Activated CD8-positive, alpha-beta memory T cell treated with anti-CD3 and anti-CD28 coated beads for 24 hours (primary cell): ENCODE data around the gene SOAT2.

Experiments
- DNase-seq: peaks from one replicate; pipeline ENCODE4 v3.0.0-alpha.2; 2020

Gene SOAT2

DNA sequence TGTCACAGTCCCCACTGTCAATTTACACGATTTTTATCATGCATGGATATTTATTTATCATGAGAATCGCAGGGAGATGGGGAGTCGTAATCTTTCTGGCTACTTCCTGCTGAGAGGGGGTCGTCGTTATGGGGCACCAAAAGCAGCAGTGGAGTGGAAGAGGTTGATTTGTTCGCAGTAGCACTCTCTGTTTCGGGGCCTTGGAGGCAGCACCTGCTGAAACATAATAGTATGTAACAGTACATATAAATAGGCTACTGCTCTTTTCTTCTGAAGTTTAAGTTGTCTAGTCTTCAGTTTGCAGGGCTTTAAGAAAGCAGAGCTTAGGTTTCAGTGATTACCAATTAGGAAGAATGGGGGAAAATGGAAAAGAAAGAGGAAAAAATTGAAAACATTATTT, 3.8 kb downstream of the SOAT2 start:
- DNase-seq = peak; percentile 13

DNA sequence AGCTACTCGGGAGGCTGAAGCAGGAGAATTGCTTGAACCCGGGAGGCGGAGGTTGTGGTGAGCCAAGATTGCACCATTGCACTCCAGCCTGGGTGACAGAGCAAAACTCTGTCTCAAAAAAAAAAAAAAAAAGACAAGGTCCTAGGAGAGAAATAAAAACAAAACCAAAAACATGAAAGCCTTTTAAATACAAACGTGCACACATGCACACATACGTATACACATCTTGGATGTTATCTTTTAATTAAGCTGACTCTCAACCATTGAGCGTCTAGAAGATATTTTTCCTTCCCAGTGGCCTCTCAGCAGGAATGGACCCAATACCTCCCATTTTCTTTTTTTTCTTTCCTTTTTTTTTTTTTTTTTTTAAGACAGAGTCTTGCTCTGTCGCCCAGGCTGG, 9.1 kb downstream of the SOAT2 start:
- DNase-seq = peak; percentile 9

DNA sequence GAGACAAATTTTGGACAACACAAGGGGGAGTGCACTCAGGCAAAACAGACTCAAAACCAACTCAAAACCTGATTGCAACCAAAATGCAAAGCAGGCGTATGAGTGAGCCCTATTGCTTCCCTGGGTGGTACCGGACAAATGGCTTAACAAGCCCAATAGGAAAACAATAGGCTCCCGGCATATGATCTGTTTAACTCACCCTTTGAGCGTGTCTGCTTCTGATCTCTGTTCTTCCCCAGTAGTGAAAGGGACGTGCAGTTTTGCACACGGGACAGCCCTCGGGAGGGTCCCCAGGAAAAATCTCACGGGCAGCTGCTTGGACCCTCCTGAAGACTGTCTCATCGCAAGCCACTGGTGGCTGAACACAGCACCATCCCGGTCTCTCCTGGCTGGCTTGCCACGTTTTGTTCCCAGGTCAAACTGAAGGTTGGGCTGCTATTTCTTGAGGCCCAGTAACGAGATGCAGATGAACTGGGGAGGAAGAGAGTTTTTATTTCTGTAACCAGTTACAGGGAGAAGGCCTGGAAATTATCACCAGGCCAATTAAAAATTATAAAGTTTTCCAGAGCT, 9.9 kb downstream of the SOAT2 start:
- DNase-seq = peak; percentile 21

DNA sequence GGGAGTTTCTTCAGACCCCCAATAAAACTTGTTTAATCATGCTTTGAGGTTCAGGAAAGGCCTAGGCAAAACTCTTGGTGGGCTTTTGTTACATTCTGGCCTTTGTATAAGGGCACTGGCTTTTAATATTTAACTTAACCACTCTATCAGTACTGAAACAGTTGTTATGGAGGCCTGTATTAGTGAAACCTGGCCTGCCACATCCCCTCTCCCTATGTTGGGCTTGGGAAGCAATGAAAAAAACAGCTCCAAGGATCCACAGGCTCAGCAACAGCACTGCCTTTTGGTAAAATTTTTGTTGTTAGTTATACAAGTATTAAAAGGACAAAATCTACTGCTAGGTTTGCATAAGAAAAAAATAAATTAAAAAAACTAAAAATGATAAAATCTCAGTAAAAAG, 10.7 kb downstream of the SOAT2 start:
- DNase-seq = no peak

DNA sequence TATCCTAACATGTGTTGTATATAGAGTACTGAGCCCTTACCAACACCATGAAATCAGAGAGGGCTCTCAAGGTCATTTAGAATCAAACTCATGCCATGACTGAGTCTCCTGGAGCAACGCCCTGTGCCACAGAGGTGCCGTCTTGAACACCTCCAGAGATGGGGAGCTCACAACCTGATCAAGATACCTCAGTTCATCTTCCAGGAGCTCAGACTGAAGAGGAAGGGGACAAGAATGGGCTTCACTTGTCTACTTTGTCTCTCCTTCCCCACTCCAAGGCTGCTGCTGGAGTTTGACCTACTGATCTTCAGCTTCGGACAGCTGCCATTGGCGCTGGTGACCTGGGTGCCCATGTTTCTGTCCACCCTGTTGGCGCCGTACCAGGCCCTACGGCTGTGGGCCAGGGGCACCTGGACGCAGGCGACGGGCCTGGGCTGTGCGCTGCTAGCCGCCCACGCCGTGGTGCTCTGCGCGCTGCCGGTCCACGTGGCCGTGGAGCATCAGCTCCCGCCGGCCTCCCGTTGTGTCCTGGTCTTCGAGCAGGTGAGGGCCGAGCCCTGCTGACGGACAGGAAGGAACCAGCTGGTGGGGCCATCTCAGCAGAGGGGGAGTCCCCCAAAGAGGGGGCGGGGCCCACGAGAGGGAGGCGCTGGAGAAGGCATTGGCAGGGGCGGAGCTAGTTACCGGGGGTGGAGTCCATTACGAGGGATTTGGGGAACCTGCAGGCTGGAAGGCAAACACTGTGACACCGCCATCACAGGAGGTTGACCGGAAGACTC, 12.0 kb downstream of the SOAT2 start:
- peak; percentile 44 for DNase-seq

DNA sequence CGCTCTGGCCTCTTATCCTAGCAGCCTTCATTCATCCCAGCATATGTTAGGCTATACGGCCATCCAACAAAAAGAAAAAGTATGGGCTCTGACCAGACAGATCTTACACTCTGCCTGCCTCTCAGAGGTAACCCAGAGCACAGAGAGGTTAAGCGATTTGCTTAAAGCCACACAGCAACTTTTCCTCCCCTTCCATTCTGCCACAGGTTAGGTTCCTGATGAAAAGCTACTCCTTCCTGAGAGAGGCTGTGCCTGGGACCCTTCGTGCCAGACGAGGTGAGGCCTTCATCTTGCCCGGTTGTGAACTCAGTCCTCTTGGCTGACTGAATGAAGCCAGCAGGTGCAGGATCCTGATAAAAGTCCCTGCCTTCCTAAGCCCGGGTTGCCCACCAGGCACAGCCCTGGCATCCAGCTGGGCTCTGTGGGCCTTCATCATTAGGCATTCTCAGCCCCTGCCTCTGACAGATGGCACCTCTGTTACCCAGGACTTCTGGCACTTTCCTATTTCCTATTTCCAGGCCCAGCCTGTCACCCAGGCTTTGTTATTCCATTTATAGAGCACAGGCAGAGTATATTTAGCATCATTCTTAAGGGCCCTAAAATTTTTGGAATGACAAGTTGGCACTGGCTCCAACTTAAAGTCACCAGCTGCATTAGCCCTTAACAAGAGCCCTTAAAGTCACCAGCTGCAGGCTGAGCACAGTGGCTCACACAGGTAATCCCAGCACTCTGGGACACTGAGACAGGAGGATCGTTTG, 12.8 kb downstream of the SOAT2 start:
- DNase-seq = peak; percentile 41

DNA sequence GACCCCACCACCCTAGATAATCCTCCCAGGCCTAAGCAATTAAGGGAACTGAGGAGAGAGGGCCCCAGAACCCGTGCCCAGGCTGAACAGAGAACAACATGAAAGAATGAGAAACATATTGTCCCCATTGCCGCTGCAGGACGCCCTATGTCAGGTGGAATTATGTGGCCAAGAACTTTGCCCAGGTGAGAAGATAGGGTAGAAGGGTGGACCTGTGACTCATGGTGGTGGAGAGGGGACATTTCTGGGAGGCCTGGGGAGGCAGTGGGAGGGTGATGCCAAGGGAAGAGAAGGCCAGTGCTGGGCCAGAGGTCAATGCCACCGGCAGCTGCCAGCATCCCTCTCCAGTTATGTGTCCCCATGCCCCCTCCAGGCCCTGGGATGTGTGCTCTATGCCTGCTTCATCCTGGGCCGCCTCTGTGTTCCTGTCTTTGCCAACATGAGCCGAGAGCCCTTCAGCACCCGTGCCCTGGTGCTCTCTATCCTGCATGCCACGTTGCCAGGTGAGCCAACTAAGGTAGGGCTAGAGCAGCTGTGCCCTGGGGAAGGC, 15.5 kb downstream of the SOAT2 start:
- peak; percentile 17 for DNase-seq

DNA sequence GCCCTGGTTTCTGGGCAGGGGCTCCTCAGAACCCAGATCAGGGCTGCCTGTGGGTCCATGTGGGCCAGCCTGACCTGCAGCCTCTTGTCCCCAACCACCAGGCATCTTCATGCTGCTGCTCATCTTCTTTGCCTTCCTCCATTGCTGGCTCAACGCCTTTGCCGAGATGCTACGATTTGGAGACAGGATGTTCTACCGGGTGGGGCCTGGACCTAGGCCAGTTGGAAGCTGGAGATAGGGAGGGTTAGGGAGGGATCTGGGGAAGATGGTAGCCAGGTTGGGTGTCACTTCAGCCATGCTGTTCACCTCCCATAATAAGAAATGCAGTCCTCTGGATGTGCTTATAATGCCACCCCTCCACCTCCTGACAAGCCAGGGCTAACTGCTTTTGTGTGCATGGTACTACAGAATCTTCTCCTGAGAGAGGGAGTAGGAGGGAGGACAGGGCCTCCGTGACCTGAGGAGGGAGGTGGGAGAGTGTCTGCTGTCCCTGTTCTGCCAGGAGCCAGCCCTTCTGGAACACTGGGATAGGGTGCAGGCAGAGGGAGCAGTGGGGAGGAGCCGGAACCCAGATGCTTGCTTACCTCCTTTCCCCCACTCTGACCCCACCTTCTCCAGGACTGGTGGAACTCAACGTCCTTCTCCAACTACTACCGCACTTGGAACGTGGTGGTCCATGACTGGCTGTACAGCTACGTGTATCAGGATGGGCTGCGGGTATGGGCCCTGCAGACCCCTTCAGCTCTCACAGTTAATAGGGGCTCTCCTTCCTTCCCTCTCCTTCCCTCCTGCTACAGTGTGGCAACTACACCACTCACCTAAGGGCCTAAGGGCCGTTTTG, 17.6 kb downstream of the SOAT2 start:
- DNase-seq = peak; percentile 47

DNA sequence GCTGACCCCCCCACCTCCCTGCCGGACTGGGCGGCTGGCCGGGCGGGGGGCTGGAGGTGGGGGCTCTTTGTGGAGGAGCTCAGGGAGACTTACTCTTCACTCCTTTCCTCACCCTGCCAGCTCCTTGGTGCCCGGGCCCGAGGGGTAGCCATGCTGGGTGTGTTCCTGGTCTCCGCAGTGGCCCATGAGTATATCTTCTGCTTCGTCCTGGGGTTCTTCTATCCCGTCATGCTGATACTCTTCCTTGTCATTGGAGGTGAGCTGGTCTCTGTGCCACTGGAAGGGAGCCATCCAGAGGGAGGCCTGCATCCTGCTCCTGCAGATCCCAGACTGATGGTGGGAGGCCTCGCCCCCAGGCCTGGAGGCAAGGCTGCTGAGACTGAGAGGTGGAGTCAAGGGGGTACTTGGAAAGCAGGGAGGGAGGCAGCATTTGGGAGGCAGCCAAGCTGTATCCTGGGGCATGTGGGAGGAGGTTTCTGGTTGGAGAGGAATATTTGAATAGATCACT, 19.7 kb downstream of the SOAT2 start:
- DNase-seq = peak; percentile 37

DNA sequence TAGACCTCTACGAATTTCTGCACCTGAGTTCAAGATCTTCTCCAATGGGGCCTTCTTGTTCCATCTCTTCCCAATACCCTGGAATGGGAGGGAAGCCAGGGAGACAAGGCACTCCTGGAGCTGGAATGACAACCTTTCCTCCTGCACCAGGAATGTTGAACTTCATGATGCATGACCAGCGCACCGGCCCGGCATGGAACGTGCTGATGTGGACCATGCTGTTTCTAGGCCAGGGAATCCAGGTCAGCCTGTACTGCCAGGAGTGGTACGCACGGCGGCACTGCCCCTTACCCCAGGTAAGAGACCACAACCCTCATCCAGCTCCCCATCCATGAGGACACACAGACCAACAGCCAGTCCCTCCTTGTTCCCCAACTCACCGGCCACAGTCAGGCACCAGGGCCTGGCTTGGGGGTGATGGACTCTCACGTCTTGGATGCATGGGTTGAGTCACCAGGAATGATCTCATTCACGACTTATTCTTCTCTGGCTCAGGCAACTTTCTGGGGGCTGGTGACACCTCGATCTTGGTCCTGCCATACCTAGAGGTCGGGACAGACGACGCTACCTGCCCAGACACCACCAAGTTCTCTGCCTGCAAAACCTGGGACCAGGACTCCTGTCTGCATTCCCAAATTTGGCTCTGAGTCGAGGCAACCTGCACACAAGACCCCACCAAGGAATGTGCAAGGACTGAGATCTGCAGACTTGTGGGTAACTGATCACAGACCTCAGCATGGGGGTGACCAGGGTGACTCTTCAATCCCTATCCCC, 20.5 kb downstream of the SOAT2 start:
- peak; percentile 52 for DNase-seq

DNA sequence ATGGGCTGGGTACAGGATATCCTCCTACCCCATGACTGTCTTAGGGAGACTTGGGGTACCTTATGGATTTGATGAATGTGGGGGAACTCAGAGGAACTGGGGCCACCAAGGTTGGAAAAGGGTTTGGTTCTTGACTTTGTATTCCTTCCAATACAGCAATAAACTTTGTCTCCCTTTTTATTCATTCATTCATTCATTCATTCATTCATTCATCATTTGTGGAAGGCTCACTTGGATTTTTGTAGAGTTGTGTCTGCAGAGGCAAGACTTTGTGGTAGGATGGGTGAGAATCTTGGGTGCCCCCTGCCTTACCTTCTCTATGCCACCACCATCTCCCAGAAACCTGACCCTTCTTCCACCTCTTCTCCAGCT, 21.1 kb downstream of the SOAT2 start:
- DNase-seq = no peak

DNA sequence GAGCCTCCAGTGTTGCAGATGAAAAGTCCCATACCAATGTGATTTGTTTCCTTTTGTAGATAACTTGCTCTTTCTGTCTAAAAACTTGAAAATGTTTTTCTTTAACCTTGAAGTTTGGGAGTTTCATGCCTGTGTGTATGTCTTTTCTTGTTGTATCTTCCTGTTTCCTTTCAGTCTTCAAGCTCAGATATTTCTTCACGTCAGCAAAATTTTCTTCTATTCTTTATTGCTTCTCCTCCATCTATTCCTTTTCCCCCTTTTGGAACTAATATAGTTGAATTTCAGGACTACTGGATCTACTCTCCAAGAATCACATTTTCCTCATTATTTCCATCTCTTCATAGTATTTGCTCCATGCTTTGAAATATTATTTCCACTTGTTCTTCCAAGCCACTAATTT, 23.9 kb downstream of the SOAT2 start:
- DNase-seq = no peak

DNA sequence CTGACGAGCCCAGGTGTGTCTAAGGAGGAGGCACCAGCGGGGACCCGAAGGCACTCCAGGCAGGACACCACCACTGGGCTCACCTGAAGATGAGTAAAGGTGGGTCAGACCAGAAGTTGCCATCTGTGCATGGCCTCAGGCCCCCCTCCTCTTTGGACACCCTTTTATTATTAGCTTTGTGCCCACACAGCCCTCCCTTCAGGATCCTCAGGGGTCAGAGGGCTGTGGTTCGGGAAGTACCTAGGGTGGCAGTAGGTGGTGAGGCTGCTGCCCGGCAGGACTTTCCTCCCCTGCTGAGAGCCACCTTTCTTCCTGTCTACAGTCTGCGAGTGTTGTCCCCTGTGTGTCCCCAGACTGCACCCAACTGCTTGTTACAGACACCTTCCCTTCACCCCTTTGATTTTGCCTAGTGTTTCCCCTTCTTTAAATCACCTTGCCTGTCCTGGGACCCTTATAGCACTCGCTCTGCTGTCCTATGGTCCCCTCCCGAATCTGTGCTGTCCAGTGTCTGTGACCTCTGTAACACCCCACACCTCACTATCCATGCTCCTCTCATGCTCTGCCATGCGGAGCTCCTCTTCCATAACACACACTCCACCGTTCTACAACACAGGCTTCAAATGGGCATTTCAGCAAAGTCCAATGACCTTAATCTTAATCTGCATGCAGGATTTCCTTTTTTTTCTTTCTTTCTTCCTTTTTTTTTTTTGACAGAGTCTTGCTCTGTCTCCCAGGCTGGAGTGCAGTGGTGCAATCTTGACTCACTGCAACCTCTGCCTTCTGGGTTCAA, 25.7 kb downstream of the SOAT2 start:
- DNase-seq = peak; percentile 30

DNA sequence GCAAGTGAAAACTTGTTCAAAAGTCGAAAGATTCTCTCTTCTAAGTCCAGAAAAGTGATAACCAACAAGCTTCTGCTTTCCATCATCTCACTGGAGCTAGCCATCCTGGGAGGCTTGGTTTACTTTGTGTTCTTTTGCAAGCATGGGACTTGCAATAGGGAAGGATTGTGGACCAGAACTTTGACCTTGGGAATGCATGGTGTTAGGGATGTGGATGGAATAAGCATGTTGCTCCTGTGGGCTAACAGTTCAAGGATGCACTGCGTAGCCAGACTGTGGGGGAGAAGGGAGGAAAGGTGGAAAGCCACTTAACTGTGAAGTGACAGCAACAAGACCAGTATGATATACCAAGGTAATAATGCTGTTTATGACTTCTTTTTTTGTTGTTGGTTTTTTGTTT, 28.6 kb downstream of the SOAT2 start:
- DNase-seq = peak; percentile 33

DNA sequence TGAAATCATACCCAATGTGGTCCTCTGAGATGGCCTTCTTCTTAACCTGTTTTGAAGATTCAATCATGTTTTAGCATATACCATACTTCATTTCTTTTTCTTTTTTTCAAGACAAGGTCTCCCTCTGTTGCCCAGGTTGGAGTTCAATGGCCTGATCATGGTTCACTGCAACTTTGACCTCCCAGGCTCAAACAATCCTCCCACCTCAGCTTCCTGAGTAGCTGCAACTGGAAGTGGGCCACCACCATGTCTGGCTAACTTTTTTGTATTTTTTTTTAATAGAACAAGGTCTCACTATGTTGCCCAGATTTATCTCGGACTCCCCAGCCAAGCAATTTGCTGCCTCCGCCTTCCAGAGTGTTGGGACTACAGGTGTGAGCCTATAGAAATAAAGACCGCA, 30.4 kb downstream of the SOAT2 start:
- DNase-seq = no peak

DNA sequence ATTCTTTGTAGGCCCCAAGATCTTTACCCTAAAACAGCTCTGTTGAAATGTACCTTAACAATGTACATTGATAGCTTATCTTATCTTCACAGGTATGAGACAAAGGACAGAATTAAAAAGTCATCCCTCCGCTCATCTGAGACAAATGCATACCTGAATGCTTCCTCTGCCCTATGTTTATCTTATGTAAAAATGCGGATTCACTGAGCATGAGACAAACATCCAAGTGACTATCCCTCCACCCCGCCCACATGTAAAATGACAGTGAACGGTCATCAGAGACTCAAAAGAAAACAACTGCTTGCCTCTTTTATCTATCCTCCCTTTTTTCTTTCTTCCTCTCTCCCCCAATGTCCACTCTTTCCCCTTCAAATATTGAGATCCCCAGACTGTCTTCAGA, 40.1 kb downstream of the SOAT2 start:
- DNase-seq = no peak

DNA sequence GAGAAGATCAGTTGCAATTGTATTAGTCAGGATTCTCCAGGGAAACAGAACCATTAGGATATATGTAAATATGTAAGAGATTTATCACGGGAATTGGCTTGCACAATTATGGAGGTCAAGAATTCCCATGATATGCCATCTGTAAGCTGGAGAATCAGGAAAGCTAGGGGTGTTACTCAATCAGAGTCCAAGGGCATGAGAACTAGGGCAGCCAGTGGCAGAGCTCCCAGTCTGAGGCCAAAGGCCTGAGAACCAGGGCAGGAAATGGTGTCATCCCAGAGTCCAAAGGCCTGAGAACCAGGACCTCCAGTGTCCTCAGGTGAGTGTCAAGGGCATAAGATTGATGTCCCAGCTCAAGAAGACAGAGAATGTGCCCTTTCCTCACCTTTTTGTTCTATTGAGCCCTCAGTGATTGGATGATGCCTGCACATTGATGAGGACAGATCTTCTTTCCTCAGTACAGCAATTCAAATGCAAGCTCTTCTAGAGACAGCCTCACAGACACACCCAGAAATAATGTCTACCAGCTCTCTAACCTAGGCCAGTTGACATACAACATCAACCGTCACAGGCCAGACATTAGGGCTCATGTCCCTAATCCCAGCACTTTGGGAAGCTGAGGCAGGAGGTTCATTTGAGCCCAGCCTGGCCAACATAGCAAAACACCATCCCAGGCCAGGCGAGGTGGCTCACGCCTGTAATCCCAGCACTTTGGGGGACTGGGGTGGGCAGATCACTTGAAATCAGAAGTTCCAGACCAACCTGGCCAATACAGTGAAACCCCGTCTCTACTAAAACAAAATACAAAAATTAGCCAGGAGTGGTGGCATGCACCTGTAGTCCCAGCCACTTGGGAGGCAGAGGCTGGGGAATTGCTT, 42.3 kb downstream of the SOAT2 start:
- DNase-seq = no peak

DNA sequence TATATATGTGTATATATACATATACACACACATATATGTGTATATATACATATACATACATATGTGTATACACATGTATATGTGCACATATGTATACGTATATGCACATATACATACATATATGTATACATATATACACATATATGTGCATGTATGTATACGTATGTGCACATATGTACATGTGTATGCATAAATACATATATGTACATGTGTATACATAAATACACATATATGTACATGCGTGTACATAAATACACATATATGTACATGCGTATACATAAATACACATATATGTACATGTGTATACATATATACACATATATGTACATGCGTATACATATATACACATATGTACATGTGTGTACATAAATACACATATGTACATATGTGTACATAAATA, 43.9 kb downstream of the SOAT2 start:
- no peak for DNase-seq

DNA sequence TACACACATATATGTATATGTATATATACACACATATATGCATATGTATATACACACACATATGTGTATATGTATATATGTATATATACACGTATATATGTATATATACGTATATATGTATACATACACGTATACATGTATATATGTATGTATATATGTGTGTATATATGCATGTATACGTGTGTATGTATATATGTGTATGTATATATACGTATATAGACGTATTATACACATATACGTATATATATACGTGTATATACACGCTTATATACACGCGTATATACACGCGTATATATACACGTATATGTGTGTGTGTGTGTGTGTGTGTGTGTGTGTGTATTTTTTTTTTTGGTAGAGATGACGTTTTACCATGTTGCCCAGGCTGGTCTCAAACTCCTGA, 44.4 kb downstream of the SOAT2 start:
- DNase-seq = no peak

DNA sequence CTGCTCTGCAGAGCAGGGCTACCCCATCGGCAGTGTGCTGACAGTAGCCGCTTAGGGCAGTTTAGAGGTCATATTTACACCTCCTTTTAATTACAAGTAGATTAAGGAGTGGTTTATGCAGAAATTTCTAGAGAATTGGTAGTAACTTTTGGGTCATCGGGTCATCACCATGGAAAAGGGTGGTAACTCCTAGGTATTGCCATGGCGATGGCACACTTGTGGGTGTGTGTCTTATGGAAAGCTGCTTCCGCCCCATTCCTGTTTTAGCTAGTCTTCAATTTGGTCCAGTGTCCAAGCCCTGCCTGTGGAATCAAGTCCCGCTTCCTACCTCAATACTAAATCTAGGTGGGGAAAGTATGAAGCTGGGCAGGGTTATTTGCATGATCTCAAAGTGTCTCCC, 47.8 kb downstream of the SOAT2 start:
- no peak for DNase-seq
